Mesenchymal stem cell (in vitro differentiated cells and primary cell): ENCODE data around the gene BCL2.

Experiments used
- DNase-seq: peaks from one replicate; pipeline ENCODE4 v3.0.0-alpha.2; 2013
- H2AFZ ChIP-seq: one replicate; pipeline ENCODE4 v1.6.1; 2013; ENCODE audit warnings: low read depth, mild to moderate bottlenecking, control low read depth, inconsistent platforms, low read length, moderate library complexity
- H2AK5ac ChIP-seq: 2 replicates; pipeline ENCODE4 v1.6.1; 2013; ENCODE audit warnings: low read length, moderate library complexity, mild to moderate bottlenecking, inconsistent platforms; ENCODE audit not compliant: severe bottlenecking
- H2BK120ac ChIP-seq: one replicate; pipeline ENCODE4 v1.6.1; 2013; ENCODE audit warnings: low read depth, mild to moderate bottlenecking, inconsistent platforms, low read length, moderate library complexity
- H2BK12ac ChIP-seq, 2 experiments: one replicate each; pipeline ENCODE4 v1.6.1; 2013; ENCODE audit warnings: inconsistent platforms in 2 of 2, low read length in 2 of 2, mild to moderate bottlenecking in 2 of 2, moderate library complexity in 2 of 2, control low read depth in 1 of 2
- H2BK15ac ChIP-seq: one replicate; pipeline ENCODE4 v1.6.1; 2013; ENCODE audit warnings: mild to moderate bottlenecking, low read depth, inconsistent platforms; ENCODE audit not compliant: poor library complexity, severe bottlenecking
- H2BK5ac ChIP-seq: 2 replicates; pipeline ENCODE4 v1.6.1; 2013; ENCODE audit warnings: low read depth, mild to moderate bottlenecking, low read length, control low read depth, inconsistent platforms; ENCODE audit not compliant: poor library complexity, severe bottlenecking
- H3K14ac ChIP-seq, 2 experiments: one replicate each; pipeline ENCODE4 v1.6.1; 2013; ENCODE audit warnings: inconsistent platforms in 2 of 2, low read length in 2 of 2, control low read depth in 1 of 2, mild to moderate bottlenecking in 1 of 2, moderate library complexity in 1 of 2
- H3K18ac ChIP-seq, 2 experiments: one replicate each; pipeline ENCODE4 v1.6.1; 2013; ENCODE audit warnings: inconsistent platforms in 2 of 2, low read length in 2 of 2, control low read depth in 1 of 2, low read depth in 1 of 2, mild to moderate bottlenecking in 1 of 2
- H3K23ac ChIP-seq, 2 experiments: one replicate each; pipeline ENCODE4 v1.6.1; 2013; ENCODE audit warnings: inconsistent platforms in 2 of 2, low read length in 2 of 2, mild to moderate bottlenecking in 2 of 2, moderate library complexity in 2 of 2, control low read depth in 1 of 2
- H3K27ac ChIP-seq: 2 replicates; pipeline ENCODE4 v1.5.1; 2013; ENCODE audit warnings: mild to moderate bottlenecking, moderate library complexity, low read length, control low read depth, inconsistent platforms; ENCODE audit not compliant: poor library complexity, severe bottlenecking
- H3K27me3 ChIP-seq, 2 experiments: 2 replicates each; pipeline versions ENCODE4 v1.6.1 to v1.7.0; 2013; ENCODE audit warnings: low read length in 2 of 2, mild to moderate bottlenecking in 2 of 2, moderate library complexity in 2 of 2, control low read depth in 1 of 2, inconsistent platforms in 1 of 2; ENCODE audit not compliant: control insufficient read depth in 1 of 2, insufficient read depth in 1 of 2
- H3K36me3 ChIP-seq, 2 experiments: 2 replicates each; pipeline versions ENCODE4 v1.6.1 to v1.7.0; 2013; ENCODE audit warnings: low read length in 2 of 2, control low read depth in 1 of 2, inconsistent platforms in 1 of 2, low read depth in 1 of 2, mild to moderate bottlenecking in 1 of 2; ENCODE audit not compliant: insufficient read depth in 2 of 2, control insufficient read depth in 1 of 2
- H3K4ac ChIP-seq, 2 experiments: one replicate each; pipeline ENCODE4 v1.6.1; 2013; ENCODE audit warnings: inconsistent platforms in 2 of 2, low read length in 2 of 2, mild to moderate bottlenecking in 2 of 2, moderate library complexity in 2 of 2, control low read depth in 1 of 2, low read depth in 1 of 2
- H3K4me1 ChIP-seq: 2 replicates; pipeline ENCODE4 v1.6.1; 2013; ENCODE audit warnings: low read depth, low read length, control low read depth; ENCODE audit not compliant: control insufficient read depth, insufficient read depth
- H3K4me2 ChIP-seq: 2 replicates; pipeline ENCODE4 v1.6.1; 2013; ENCODE audit warnings: low read length, mild to moderate bottlenecking, inconsistent platforms; ENCODE audit not compliant: poor library complexity, severe bottlenecking
- H3K4me3 ChIP-seq, 2 experiments: 2 replicates each; pipeline versions ENCODE4 v1.5.1 to v1.7.0; 2013; ENCODE audit warnings: low read length in 2 of 2, mild to moderate bottlenecking in 2 of 2, control low read depth in 1 of 2, low read depth in 1 of 2; ENCODE audit not compliant: insufficient read depth in 1 of 2
- H3K79me1 ChIP-seq: replicated peaks from 2 replicates; pipeline ENCODE4 v1.6.1; 2013; ENCODE audit warnings: mild to moderate bottlenecking, control low read depth, low read length, inconsistent platforms; ENCODE audit not compliant: poor library complexity, severe bottlenecking
- H3K9ac ChIP-seq: 2 replicates; pipeline ENCODE4 v1.7.0; 2013; ENCODE audit warnings: mild to moderate bottlenecking, low read length, moderate library complexity
- H3K9me3 ChIP-seq: 2 replicates; pipeline ENCODE4 v1.7.0; 2013; ENCODE audit warnings: mild to moderate bottlenecking, low read length; ENCODE audit not compliant: control insufficient read depth
- H4K8ac ChIP-seq: one replicate; pipeline ENCODE4 v1.6.1; 2013; ENCODE audit warnings: inconsistent platforms, mild to moderate bottlenecking, low read length, moderate library complexity
- H4K91ac ChIP-seq: one replicate; pipeline ENCODE4 v1.6.1; 2013; ENCODE audit warnings: mild to moderate bottlenecking, low read length, inconsistent platforms
- WGBS: methylation state at CpG from one replicate; pipeline ENCODE4 v1.1.7; 2013; ENCODE audit warnings: mixed read lengths; 5-methylcytosine and 5-hydroxymethylcytosine counted together

BCL2 gene

DNA sequence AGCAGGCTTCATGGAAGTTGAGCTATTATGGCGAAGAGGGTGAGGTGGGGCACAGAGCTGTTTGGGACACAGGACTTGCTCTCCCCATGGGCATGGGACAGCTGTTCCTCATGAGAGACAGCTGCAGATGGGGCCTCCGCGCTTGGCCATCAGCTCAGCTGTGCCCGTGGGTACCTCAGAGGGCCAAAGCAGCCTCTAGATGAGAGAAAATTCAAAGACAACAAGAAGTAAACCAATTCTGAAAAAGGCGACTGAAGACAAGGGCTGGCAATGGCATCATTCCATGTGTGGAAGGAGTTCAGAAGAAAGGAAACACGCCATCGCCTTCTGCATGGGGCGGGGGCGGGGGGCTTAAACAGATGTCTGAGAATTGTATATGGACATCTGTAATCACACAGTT lies 136.2 kb downstream of the BCL2 start:
- H3K4me2 ChIP-seq, result no peak overlapping the region

DNA sequence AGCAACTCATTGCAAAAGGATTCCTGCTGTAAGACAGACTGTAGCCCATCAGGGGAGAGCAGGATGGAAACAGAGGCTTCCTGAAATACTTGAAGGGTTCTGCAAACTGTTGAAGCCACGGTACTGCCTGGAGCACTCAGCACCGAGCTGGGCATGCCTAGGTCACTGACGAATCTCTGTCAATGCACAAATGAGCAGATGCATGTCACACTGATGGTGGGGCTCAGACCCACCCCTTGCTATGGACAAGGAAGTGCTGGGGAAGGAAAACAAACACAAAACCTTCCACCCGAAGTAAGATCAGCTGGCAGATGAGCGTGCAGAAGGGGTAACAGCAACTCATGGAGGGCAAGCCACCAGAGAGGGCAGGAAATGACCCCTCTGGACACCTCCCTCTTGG lies 136.7 kb downstream of the BCL2 start:
- DNase-seq, result no peak
- peak overlapping the region in 1 of 2 experiments; percentile 48 for H3K14ac ChIP-seq
- H3K4me2 ChIP-seq, result no peak overlapping the region
- no peak overlapping the region for H3K18ac ChIP-seq
- no peak overlapping the region for H3K27ac ChIP-seq
- H2BK120ac ChIP-seq, result no peak overlapping the region
- peaks cover 2% of the 10 kb centered on the region for H3K79me1 ChIP-seq
- H3K4ac ChIP-seq, result no peak overlapping the region
- no peaks in the 10 kb centered on the region for H3K9me3 ChIP-seq
- H3K4me3 ChIP-seq, result no peak overlapping the region
- WGBS, result 22% methylated on average over 5 of the region's 5 CpGs
- H3K4me1 ChIP-seq, result peaks cover 5% of the 10 kb centered on the region
- H2BK5ac ChIP-seq, result no peak overlapping the region
- no peak overlapping the region for H2BK12ac ChIP-seq
- H3K23ac ChIP-seq, result no peak overlapping the region
- no peak overlapping the region for H2AFZ ChIP-seq
- no peak overlapping the region for H2AK5ac ChIP-seq
- H3K27me3 ChIP-seq, result peaks cover 19% of the 10 kb centered on the region in 2 experiments
- no peaks in the 10 kb centered on the region for H3K36me3 ChIP-seq
- H4K91ac ChIP-seq, result no peak overlapping the region
- no peak overlapping the region for H4K8ac ChIP-seq
- H3K9ac ChIP-seq, result no peak overlapping the region
- no peak overlapping the region for H2BK15ac ChIP-seq

More for the DNA sequence above, 136.2 kb downstream of the BCL2 start:
- no peak overlapping the region for H4K91ac ChIP-seq
- no peak overlapping the region for H3K18ac ChIP-seq
- H3K4me3 ChIP-seq, result no peak overlapping the region
- peaks cover 5% of the 10 kb centered on the region for H3K4me1 ChIP-seq
- H3K27ac ChIP-seq, result no peak overlapping the region
- 88% methylated on average over 7 of the region's 9 CpGs for WGBS
- no peak overlapping the region for H2AFZ ChIP-seq
- H2BK5ac ChIP-seq, result no peak overlapping the region
- no peak overlapping the region for H3K4ac ChIP-seq
- no peak overlapping the region for H2AK5ac ChIP-seq
- H3K14ac ChIP-seq, result no peak overlapping the region
- H3K9me3 ChIP-seq, result no peaks in the 10 kb centered on the region
- H3K23ac ChIP-seq, result no peak overlapping the region
- H3K27me3 ChIP-seq, result peaks cover 19% of the 10 kb centered on the region in 2 experiments
- no peak overlapping the region for H2BK120ac ChIP-seq
- H4K8ac ChIP-seq, result no peak overlapping the region
- H3K9ac ChIP-seq, result no peak overlapping the region
- H2BK15ac ChIP-seq, result no peak overlapping the region
- peaks cover 2% of the 10 kb centered on the region for H3K79me1 ChIP-seq
- no peak for DNase-seq
- no peak overlapping the region for H2BK12ac ChIP-seq
- no peaks in the 10 kb centered on the region for H3K36me3 ChIP-seq

DNA sequence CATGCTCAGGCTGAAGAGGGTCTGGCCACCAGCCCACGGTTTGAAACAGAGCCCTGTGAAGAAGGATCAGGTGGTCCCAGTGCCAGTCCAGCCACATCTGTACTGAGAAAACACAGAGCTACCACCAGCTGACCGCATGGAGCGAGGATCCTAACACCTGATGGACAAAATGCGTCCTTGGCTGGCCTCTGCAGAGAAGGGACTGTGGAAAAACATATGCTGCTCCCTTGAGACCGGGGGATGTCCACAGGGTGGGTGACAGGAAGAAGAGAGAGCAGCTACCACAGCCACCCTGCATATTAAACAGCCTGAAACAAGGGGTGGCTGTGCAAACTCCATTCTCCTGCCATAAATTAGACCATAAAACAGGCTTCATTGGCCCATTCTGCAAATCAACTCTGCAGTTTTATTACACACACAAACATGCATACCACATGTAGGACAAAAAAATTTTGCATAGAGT lies 137.2 kb downstream of the BCL2 start:
- Histone ChIP-seq H3K4me1 (peaks cover 5% of the 10 kb centered on the region), H4K8ac (no peak overlapping the region), H3K4me2 (no peak overlapping the region), H2BK12ac (no peak overlapping the region), H3K27me3 (peaks cover 19% of the 10 kb centered on the region in 2 experiments), H2BK15ac (no peak overlapping the region), H3K9ac (no peak overlapping the region), H2AK5ac (no peak overlapping the region), H3K9me3 (no peaks in the 10 kb centered on the region), H3K79me1 (peaks cover 2% of the 10 kb centered on the region), H3K4me3 (no peak overlapping the region), H3K36me3 (no peaks in the 10 kb centered on the region), H2AFZ (no peak overlapping the region), H3K18ac (no peak overlapping the region), H2BK120ac (no peak overlapping the region), H3K27ac (no peak overlapping the region), H2BK5ac (no peak overlapping the region), H3K4ac (no peak overlapping the region), H3K14ac (no peak overlapping the region), H3K23ac (no peak overlapping the region), H4K91ac (no peak overlapping the region)
- 55% methylated on average over 5 of the region's 5 CpGs for WGBS
- DNase-seq, result no peak

DNA sequence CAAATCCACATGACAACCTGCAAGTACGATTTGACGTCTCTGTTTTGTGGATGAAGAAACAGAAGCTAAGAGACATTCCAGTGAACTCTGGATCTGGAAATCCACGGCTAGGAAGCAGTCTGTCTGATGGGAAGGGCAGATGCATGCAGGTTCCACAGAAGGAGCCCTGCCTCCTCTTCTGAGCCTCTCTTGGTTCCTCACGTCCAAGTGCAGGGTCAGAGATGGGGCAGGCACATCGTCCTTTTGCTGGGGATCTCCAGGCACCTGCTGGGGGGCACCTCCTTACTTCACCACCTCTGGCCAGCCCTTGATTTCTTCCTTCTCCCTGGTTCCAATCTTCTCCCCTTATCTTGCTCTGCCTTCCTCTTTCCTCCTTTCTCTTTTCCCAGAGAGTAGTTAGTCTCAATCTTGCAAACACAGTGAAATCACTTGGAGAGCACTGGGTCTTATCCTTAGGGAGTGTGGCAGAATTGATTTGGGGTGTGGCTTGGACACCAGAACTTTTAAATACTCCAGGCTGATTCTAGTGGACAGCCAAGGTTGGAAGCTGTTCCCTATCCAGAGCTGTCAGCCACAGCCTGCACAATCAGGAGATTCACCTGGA lies 137.8 kb downstream of the BCL2 start:
- Histone ChIP-seq H2BK15ac (no peak overlapping the region), H2AFZ (no peak overlapping the region), H2BK120ac (no peak overlapping the region), H3K4me2 (no peak overlapping the region), H4K91ac (no peak overlapping the region), H3K9ac (no peak overlapping the region), H3K9me3 (no peaks in the 10 kb centered on the region), H3K36me3 (no peaks in the 10 kb centered on the region), H3K4ac (no peak overlapping the region), H3K27ac (no peak overlapping the region), H3K4me1 (peaks cover 5% of the 10 kb centered on the region), H3K79me1 (peaks cover 2% of the 10 kb centered on the region), H2AK5ac (no peak overlapping the region), H3K18ac (no peak overlapping the region), H3K4me3 (no peak overlapping the region), H2BK12ac (no peak overlapping the region), H3K14ac (no peak overlapping the region), H4K8ac (no peak overlapping the region), H2BK5ac (no peak overlapping the region), H3K23ac (no peak overlapping the region), H3K27me3 (peaks cover 19% of the 10 kb centered on the region in 2 experiments)
- 76% methylated on average over 5 of the region's 5 CpGs for WGBS
- DNase-seq, result no peak
